ENCODE measurements around the gene CRYGC. TPM values are rescaled to one million over a fixed set of nuclear protein-coding genes. Genes with fewer than 3 reads are reported as not detected.

Gene CRYGC
- total and polyA plus RNA-seq, 2 of the 8 experiments (the other 6 are each of a cell fraction or from before 2014, with no cell fraction given): not detected

DNA sequence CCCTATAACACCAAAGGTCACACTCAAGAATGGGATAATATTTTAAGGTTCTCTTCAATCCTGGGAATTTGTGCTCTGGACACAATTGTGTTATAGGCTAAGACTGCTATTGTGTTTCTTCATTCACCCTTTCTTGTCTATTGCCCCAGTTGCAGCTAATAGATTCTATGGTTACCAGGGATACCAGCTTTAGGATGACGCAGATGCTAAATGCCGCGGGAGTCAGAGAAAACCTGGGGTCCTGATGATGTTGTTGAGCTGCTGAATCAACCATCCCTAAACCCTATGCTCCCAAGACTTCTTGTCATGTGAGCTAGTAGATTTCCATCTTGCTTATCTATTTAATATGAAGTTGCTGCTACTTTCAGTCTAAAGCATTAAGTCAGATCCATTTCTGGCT is 10.7 kb downstream of the CRYGC start:
- Histone ChIP-seq H2BK12ac (ENCODE audit: low read depth, low read length) (no peak overlapping the region), H4K5ac (ENCODE audit: insufficient read length, low read depth, low read length) (no peak overlapping the region), H3K56ac (replicated peaks; ENCODE audit: insufficient read length, low read depth, low read length) (no peak overlapping the region), H3K14ac (ENCODE audit: insufficient read length) (no peak overlapping the region), H3K79me2 (ENCODE audit: control insufficient read depth in 1 of 2, insufficient read depth in 2 of 2, low read length in 2 of 2) (no peaks in the 10 kb centered on the region), H2BK15ac (ENCODE audit: low read length) (no peak overlapping the region), H4K91ac (replicated peaks; ENCODE audit: insufficient read length, low read length) (no peak overlapping the region), H3K4me3 (ENCODE audit: extremely low read depth in 1 of 4, insufficient read depth in 2 of 4, low read depth in 3 of 4, low read length in 4 of 4) (no peak overlapping the region), H3K27me3 (replicated peaks in 1 of 4; ENCODE audit: control insufficient read depth in 3 of 4, extremely low read depth in 1 of 4, insufficient read depth in 3 of 4, low read length in 3 of 4) (no peaks in the 10 kb centered on the region), H3K9me3 (ENCODE audit: insufficient read depth in 2 of 2, low read depth in 1 of 2, low read length in 1 of 2) (no peaks in the 10 kb centered on the region), H3K36me3 (ENCODE audit: control insufficient read depth in 2 of 4, insufficient read depth in 4 of 4, low read length in 3 of 4) (no peaks in the 10 kb centered on the region), H3K9ac (replicated peaks in 1 of 4; ENCODE audit: extremely low read depth in 1 of 4, low read depth in 3 of 4, low read length in 3 of 4) (no peak overlapping the region), H2AK5ac (ENCODE audit: low read depth, low read length) (no peak overlapping the region), H4K8ac (ENCODE audit: extremely low read depth, insufficient read depth, low read length) (no peak overlapping the region), H2BK120ac (replicated peaks; ENCODE audit: low read depth, low read length) (no peak overlapping the region), H3K18ac (ENCODE audit: extremely low read depth, low read length) (no peak overlapping the region), H3K27ac (ENCODE audit: low read depth, low read length) (no peak overlapping the region), H2BK5ac (ENCODE audit: low read depth, low read length) (no peak overlapping the region), H3K4ac (replicated peaks; ENCODE audit: insufficient read length, low read depth, low read length) (no peak overlapping the region), H3K23me2 (ENCODE audit: low read depth, low read length) (no peaks in the 10 kb centered on the region), H4K20me1 (replicated peaks in 1 of 2; ENCODE audit: control insufficient read depth in 1 of 2, insufficient read depth in 2 of 2, low read length in 2 of 2) (no peaks in the 10 kb centered on the region), H3K23ac (ENCODE audit: insufficient read length) (no peak overlapping the region), H2BK20ac (ENCODE audit: low read length) (no peak overlapping the region), H3K79me1 (ENCODE audit: low read depth, low read length) (no peaks in the 10 kb centered on the region), H3K4me1 (replicated peaks in 1 of 4; ENCODE audit: control insufficient read depth in 3 of 4, insufficient read depth in 4 of 4, low read length in 3 of 4) (no peaks in the 10 kb centered on the region), H3K4me2 (ENCODE audit: insufficient read depth in 1 of 2, low read depth in 2 of 2, low read length in 2 of 2) (no peak overlapping the region), H2AFZ (ENCODE audit: low read length) (no peak overlapping the region)
- TF ChIP-seq ASH2L (IDR thresholded peaks at IDR 0.05; ENCODE audit: low read length) (no peak), HDAC2 (IDR thresholded peaks at IDR 0.05; ENCODE audit: borderline replicate concordance in 1 of 2, low read depth in 2 of 2, low read length in 2 of 2) (no peak), RFX5 (IDR thresholded peaks at IDR 0.05; ENCODE audit: borderline replicate concordance, low read depth, low read length) (no peak), CREB1 (IDR thresholded peaks at IDR 0.05) (no peak), SP2 (IDR thresholded peaks at IDR 0.05; ENCODE audit: low read length) (no peak)
- FAIRE-seq: no peak
- WGBS, 2 experiments (ENCODE audit: extremely low coverage in 1 of 2, insufficient coverage in 1 of 2, insufficient read length in 1 of 2, insufficient replicate concordance in 2 of 2, low coverage in 1 of 2, low lambda C conversion rate in 2 of 2, missing lambda C conversion rate in 1 of 2): 95% methylated on average over 3 of the region's 3 CpGs; no CpG with 5 or more reads in 1 of the 2 experiments
- no peak for DNase-seq (ENCODE audit: low read depth in 1 of 2, low spot score in 2 of 2)
- POLR2A ChIA-PET (ENCODE audit: partially characterized antibody): no interaction called here
- CTCF ChIA-PET (ENCODE audit: partially characterized antibody): interaction anchor here (1.2 kb wide), 1 partner anchor 16 kb away, joined by 4 read pairs; no protein-coding TSS in a partner anchor

Data from H1 (cell line).